ENCODE measurements around the gene GRIN2C. TPM values are rescaled to one million over a fixed set of nuclear protein-coding genes. Genes with fewer than 3 reads are reported as not detected.

GRIN2C gene
- total and polyA plus RNA-seq, 2 donors (not counting 1 experiment from before 2014, with no cell fraction given) = 0.03 TPM; not detected in 1

GRCh38 chr17:74821655-74822334, 37.9 kb downstream of the GRIN2C start:
- no peaks in the 10 kb centered on the region for H3K9me3 Mint-ChIP-seq (ENCODE audit: insufficient read depth)
- H2AFZ ChIP-seq (ENCODE audit: insufficient read depth, low read depth, low read length, poor library complexity, severe bottlenecking) = no peak overlapping the region

More at GRCh38 chr17:74821655-74822334, 37.9 kb downstream of the GRIN2C start:
- H3K27me3 ChIP-seq (replicated peaks in 1 of 4; ENCODE audit: control extremely low read depth in 1 of 4, control insufficient read depth in 3 of 4, insufficient read depth in 4 of 4, low read length in 3 of 4) = no peaks in the 10 kb centered on the region
- no peak overlapping the region for H3K4me3 ChIP-seq (ENCODE audit: control extremely low read depth in 1 of 5, extremely low read depth in 1 of 5, insufficient read depth in 1 of 5, low read depth in 2 of 5, low read length in 4 of 5)
- Mint-ChIP-seq H3K4me3 (no peak overlapping the region), H3K27ac (no peak overlapping the region), H3K27me3 (no peaks in the 10 kb centered on the region), H3K4me1 (no peaks in the 10 kb centered on the region)
- ATAC-seq (ENCODE audit: low read depth) = no peak
- POLR2A ChIA-PET = no interaction called here
- no peaks in the 10 kb centered on the region for H3K4me1 ChIP-seq (ENCODE audit: control insufficient read depth in 2 of 2, insufficient read depth in 2 of 2, low read length in 2 of 2)
- WGBS (ENCODE audit: insufficient coverage) = 97% methylated on average over 10 of the region's 13 CpGs
- no peaks in the 10 kb centered on the region for H3K79me2 ChIP-seq (ENCODE audit: control insufficient read depth, insufficient read depth, low read length)
- no peaks in the 10 kb centered on the region for H4K20me1 ChIP-seq (ENCODE audit: control insufficient read depth, insufficient read depth, low read length, poor library complexity, severe bottlenecking)
- TF ChIP-seq CTCF (IDR thresholded peaks at IDR 0.05) = no peak
- no peak for TF ChIP-seq EZH2 (IDR thresholded peaks at IDR 0.05; ENCODE audit: borderline replicate concordance, insufficient read depth, low read depth, low read length, poor library complexity, severe bottlenecking)
- H3K27ac ChIP-seq (ENCODE audit: low read length in 2 of 2) = no peak overlapping the region
- no peak overlapping the region for H3K4me2 ChIP-seq (replicated peaks; ENCODE audit: low read depth, low read length, poor library complexity, severe bottlenecking)
- no peaks in the 10 kb centered on the region for H3K9me3 ChIP-seq (ENCODE audit: control extremely low read depth in 1 of 3, control insufficient read depth in 2 of 3, insufficient read depth in 1 of 3, low read length in 2 of 3)
- H3K36me3 ChIP-seq (replicated peaks in 1 of 2; ENCODE audit: control extremely low read depth in 1 of 2, control insufficient read depth in 1 of 2, extremely low read depth in 1 of 2, insufficient read depth in 2 of 2, low read length in 1 of 2) = peaks cover 0 to 8% of the 10 kb centered on the region in 2 experiments
- CTCF ChIA-PET = no interaction called here
- no peak overlapping the region for H3K9ac ChIP-seq (ENCODE audit: low read length)
- DNase-seq = no peak
- intact Hi-C loops (cut with micrococcal nuclease) = no loop called here
